ENCODE results near the gene IL36B.

IL36B gene

GRCh38 chr2:112989611-112990010, 63.1 kb downstream of the IL36B start:
- Histone ChIP-seq H3K4me3 (ENCODE audit: low read length) (no peak overlapping the region), H3K9me3 (ENCODE audit: control insufficient read depth, insufficient read depth, low read length) (no peaks in the 10 kb centered on the region; the same call in 1 of the 2 replicates), H3K27ac (ENCODE audit: low read length) (no peak overlapping the region), H3K4me1 (ENCODE audit: control insufficient read depth, insufficient read depth, low read length) (no peaks in the 10 kb centered on the region), H3K27me3 (ENCODE audit: control insufficient read depth, insufficient read depth, low read length) (no peaks in the 10 kb centered on the region), H3K36me3 (ENCODE audit: control insufficient read depth, insufficient read depth, low read length) (no peaks in the 10 kb centered on the region)
- WGBS (ENCODE audit: insufficient coverage, insufficient read length) = 100% methylated on average over 2 of the region's 3 CpGs
- no peak for DNase-seq (ENCODE audit: low read depth, low spot score)

DNA sequence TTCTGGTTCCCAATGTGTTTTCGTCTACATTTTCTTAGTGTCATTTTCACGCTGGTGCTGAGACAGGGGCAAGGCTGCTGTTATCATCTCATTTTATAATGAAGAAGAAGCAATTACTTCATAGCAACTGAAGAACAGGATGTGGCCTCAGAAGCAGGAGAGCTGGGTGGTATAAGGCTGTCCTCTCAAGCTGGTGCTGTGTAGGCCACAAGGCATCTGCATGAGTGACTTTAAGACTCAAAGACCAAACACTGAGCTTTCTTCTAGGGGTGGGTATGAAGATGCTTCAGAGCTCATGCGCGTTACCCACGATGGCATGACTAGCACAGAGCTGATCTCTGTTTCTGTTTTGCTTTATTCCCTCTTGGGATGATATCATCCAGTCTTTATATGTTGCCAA, 67.6 kb downstream of the IL36B start:
- H3K9me3 ChIP-seq (ENCODE audit: control insufficient read depth, insufficient read depth, low read length) = no peaks in the 10 kb centered on the region; the same call in 1 of the 2 replicates
- no peaks in the 10 kb centered on the region for H3K36me3 ChIP-seq (ENCODE audit: control insufficient read depth, insufficient read depth, low read length)
- H3K4me1 ChIP-seq (ENCODE audit: control insufficient read depth, insufficient read depth, low read length) = no peaks in the 10 kb centered on the region
- no CpG with 5 or more reads among the region's 5 CpGs for WGBS (ENCODE audit: insufficient coverage, insufficient read length)
- no peaks in the 10 kb centered on the region for H3K27me3 ChIP-seq (ENCODE audit: control insufficient read depth, insufficient read depth, low read length)
- H3K4me3 ChIP-seq (ENCODE audit: low read length) = no peak overlapping the region
- no peak overlapping the region for H3K27ac ChIP-seq (ENCODE audit: low read length)
- DNase-seq (ENCODE audit: low read depth, low spot score) = no peak

- DNase-seq (ENCODE audit: low read depth, low spot score) = no peak
- no CpG with 5 or more reads among the region's 1 CpG for WGBS (ENCODE audit: insufficient coverage, insufficient read length)
- H3K27ac ChIP-seq (ENCODE audit: low read length) = no peak overlapping the region
- H3K4me3 ChIP-seq (ENCODE audit: low read length) = no peak overlapping the region
- no peaks in the 10 kb centered on the region for H3K4me1 ChIP-seq (ENCODE audit: control insufficient read depth, insufficient read depth, low read length)
- no peaks in the 10 kb centered on the region for H3K36me3 ChIP-seq (ENCODE audit: control insufficient read depth, insufficient read depth, low read length)
- no peaks in the 10 kb centered on the region for H3K27me3 ChIP-seq (ENCODE audit: control insufficient read depth, insufficient read depth, low read length)
- no peaks in the 10 kb centered on the region for H3K9me3 ChIP-seq (ENCODE audit: control insufficient read depth, insufficient read depth, low read length)
Observed at GRCh38 chr2:112980537-112980936, 72.1 kb downstream of the IL36B start.

DNA sequence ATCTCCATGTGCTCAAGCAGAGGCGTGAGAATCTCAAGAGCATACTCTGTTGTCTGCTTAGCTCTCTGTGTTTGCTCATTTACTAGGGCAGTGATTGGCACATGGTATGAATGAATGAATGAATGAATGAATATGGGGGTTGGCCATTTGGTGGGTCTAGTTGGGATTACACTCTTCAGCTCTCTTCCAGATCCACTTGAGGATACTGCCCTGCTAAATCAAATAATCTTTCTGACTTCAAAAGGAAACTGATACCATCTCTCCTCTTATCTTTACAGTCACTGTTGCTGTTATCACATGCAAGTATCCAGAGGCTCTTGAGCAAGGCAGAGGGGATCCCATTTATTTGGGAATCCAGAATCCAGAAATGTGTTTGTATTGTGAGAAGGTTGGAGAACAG, 72.9 kb downstream of the IL36B start:
- no peaks in the 10 kb centered on the region for H3K4me1 ChIP-seq (ENCODE audit: control insufficient read depth, insufficient read depth, low read length)
- whole genome bisulfite sequencing (ENCODE audit: insufficient coverage, insufficient read length) = no CpG with 5 or more reads among the region's 1 CpG
- H3K4me3 ChIP-seq (ENCODE audit: low read length) = no peak overlapping the region
- no peaks in the 10 kb centered on the region for H3K27me3 ChIP-seq (ENCODE audit: control insufficient read depth, insufficient read depth, low read length)
- no peaks in the 10 kb centered on the region for H3K36me3 ChIP-seq (ENCODE audit: control insufficient read depth, insufficient read depth, low read length)
- H3K27ac ChIP-seq (ENCODE audit: low read length) = no peak overlapping the region
- no peak for DNase-seq (ENCODE audit: low read depth, low spot score)
- no peaks in the 10 kb centered on the region for H3K9me3 ChIP-seq (ENCODE audit: control insufficient read depth, insufficient read depth, low read length)

- Histone ChIP-seq H3K9me3 (ENCODE audit: control insufficient read depth, insufficient read depth, low read length) (no peaks in the 10 kb centered on the region), H3K27me3 (ENCODE audit: control insufficient read depth, insufficient read depth, low read length) (no peaks in the 10 kb centered on the region), H3K4me3 (ENCODE audit: low read length) (no peak within 1 kb of the TSS), H3K27ac (ENCODE audit: low read length) (no peak within 1 kb of the TSS), H3K36me3 (ENCODE audit: control insufficient read depth, insufficient read depth, low read length) (no peaks in the 10 kb centered on the region), H3K4me1 (ENCODE audit: control insufficient read depth, insufficient read depth, low read length) (no peaks in the 10 kb centered on the region)
- no CpG with 5 or more reads among the region's 7 CpGs for WGBS (ENCODE audit: insufficient coverage, insufficient read length)
- DNase-seq (ENCODE audit: low read depth, low spot score) = no peak
Observed at GRCh38 chr2:112977559-112978056, 75.1 kb downstream of the IL36B start, which contains the start of gene IL36G. Gene IL36G, plus strand, starts transcription at chr2:112978006. Its CDS starts 633 bp downstream, at chr2:112978639.

Data from iPS DF 6.9 (cell line).